ENCODE measurements around the gene CUX1.

GRCh38 chr7:101950450-101951119, 133.2 kb downstream of the CUX1 start:
- TF ChIP-seq CTCF (IDR thresholded peaks at IDR 0.05) (no peak), POLR2A (IDR thresholded peaks at IDR 0.05) (no peak)
